GM12801 (cell line): ENCODE data around the gene KCNQ2.

Source experiments
- CTCF ChIP-seq: IDR thresholded peaks from one replicate; pipeline ENCODE4 v1.5.1; 2011; ENCODE audit warnings: control low read depth; ENCODE audit not compliant: insufficient read length; ENCODE audit errors: extremely low read depth

KCNQ2 gene

GRCh38 chr20:63495741-63496595 lies 23.5 kb upstream of the KCNQ2 start:
- no peak for TF ChIP-seq CTCF

DNA sequence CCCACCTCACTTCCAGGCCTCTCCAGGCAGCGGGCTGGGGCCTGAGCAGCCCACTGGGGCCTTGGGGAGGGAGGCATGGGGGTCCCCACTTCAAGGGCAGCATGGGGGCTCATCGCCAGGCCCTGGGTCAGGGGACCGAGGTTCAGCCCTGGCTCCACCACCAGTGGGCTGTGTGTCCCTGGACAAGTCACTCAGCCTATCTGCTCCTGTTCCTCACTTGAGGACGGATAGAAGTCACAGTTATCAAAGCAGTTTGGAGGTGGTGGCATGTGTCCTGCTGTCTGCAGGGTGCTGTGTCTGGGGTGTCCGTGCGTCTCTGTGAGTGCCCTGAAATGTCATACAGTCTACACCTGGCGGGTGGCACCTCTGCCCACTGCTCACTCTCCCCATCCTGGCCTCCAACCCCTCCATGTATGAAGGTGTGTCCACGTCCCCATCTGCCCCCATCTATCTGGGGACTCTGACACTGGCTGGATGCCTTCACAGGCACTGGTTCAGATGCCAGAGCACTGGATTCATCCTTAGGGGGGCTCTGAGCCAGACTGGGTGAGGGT lies 22.8 kb upstream of the KCNQ2 start:
- TF ChIP-seq CTCF, result no peak

DNA sequence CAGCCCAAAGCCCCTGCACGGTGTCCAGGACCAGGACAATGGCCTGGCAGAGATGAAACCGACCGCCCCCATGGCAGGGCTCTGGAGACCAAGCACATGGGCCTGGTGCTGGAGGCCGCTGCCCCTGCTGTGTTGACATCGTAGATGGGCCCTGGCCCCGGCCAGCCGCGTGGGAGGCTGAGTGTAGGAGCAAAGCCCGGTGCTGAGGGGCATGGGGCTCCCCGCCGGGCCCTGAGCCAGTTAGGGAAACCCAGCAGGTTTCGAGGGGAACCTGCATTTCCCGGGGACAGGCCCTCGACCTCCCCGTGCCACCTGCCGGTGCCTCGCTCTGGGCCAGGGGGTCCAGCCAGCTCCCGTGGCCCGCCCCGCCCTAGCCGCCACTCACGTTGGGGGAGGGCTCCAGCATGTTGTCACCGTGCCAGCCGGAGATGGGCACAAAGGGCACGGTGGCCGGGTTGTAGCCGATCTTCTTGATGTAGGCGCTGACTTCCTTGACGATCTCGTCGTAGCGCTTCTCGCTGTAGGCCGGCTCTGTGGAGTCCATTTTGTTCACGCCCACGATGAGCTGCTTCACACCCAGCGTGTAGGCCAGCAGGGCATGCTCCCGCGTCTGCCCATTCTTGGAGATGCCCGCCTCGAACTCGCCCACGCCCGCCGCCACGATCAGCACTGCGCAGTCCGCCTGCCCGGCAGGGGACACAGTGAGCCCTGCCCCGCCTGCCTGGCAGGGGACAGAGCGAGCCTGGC lies 22.1 kb upstream of the KCNQ2 start:
- no peak for TF ChIP-seq CTCF

GRCh38 chr20:63494084-63494419 lies 21.6 kb upstream of the KCNQ2 start:
- no peak for TF ChIP-seq CTCF

GRCh38 chr20:63493563-63494020 lies 21.1 kb upstream of the KCNQ2 start:
- TF ChIP-seq CTCF, result no peak

GRCh38 chr20:63492982-63493381 lies 20.5 kb upstream of the KCNQ2 start:
- no peak for TF ChIP-seq CTCF

- no peak for TF ChIP-seq CTCF
Measured at GRCh38 chr20:63492518-63492917, 20.1 kb upstream of the KCNQ2 start.
